Endothelial cell of umbilical vein (primary cell): Measurements from ENCODE around the gene MEGF10. TPM values are rescaled to one million over a fixed set of nuclear protein-coding genes. Genes with fewer than 3 reads are reported as not detected.

Experiments
- BruUV-seq: library from RNA; stranded (reverse); fragments of 400-500 nt; replicated peaks from 2 replicates; lab custom pipeline; 2021; lab: Mats Ljungman, UMichigan
- CTCF ChIA-PET: fragments of 300-600, 350-600 bp; sonication (Branson Sonifier 250); formaldehyde crosslinking; loops from one replicate; lab custom pipeline; 2021; ENCODE audit warnings: antibody characterized with exemption, inconsistent platforms; lab: Charles Lee
- POLR2A ChIA-PET: fragments of 300-600, 350-600 bp; sonication (Branson Sonifier 250); formaldehyde crosslinking; loops from one replicate; lab custom pipeline; 2021; ENCODE audit warnings: antibody characterized with exemption, inconsistent platforms; lab: Charles Lee
- DNase-seq: peaks from one replicate; pipeline ENCODE4 v3.0.0-alpha.2; 2011; ENCODE audit warnings: low read depth, low spot score
- FAIRE-seq: peaks from 2 replicates; lab custom pipeline; 2011; peaks lifted over from hg19 to GRCh38; lab: Jason Lieb, UNC
- H2AFZ ChIP-seq: 2 replicates; pipeline ENCODE4 v1.6.0; 2012; ENCODE audit warnings: low read depth, low read length, control low read depth, inconsistent platforms
- H3K27ac ChIP-seq: 2 replicates; pipeline ENCODE4 v1.5.1; 2011; ENCODE audit warnings: low read depth, mild to moderate bottlenecking, control low read depth, low read length, moderate library complexity; ENCODE audit not compliant: insufficient read depth
- H3K27me3 ChIP-seq, 2 experiments: 2 replicates each; pipeline versions ENCODE4 v1.6.0 to v1.6.1; 2011; ENCODE audit warnings: low read length in 2 of 2, mixed read lengths in 1 of 2; ENCODE audit not compliant: control insufficient read depth in 2 of 2, insufficient read depth in 2 of 2
- H3K36me3 ChIP-seq, 2 experiments: 2 replicates in 1 of 2; 3 replicates in 1 of 2; pipeline ENCODE4 v1.5.1; 2011; ENCODE audit warnings: low read length in 2 of 2, mild to moderate bottlenecking in 1 of 2, moderate library complexity in 1 of 2; ENCODE audit not compliant: control insufficient read depth in 2 of 2, insufficient read depth in 2 of 2; ENCODE audit errors: extremely low read depth in 1 of 2
- H3K4me1 ChIP-seq: 3 replicates; pipeline ENCODE4 v1.5.1; 2011; ENCODE audit warnings: mild to moderate bottlenecking, low read length; ENCODE audit not compliant: control insufficient read depth, insufficient read depth; ENCODE audit errors: extremely low read depth
- H3K4me2 ChIP-seq: 2 replicates; pipeline ENCODE4 v1.6.1; 2011; ENCODE audit warnings: low read length, control low read depth, mixed read lengths; ENCODE audit not compliant: insufficient read depth
- H3K4me3 ChIP-seq, 3 experiments: fragments of 200-600 bp in 1 of 3; sonication (generic), shearing (Covaris generic) in 1 of 3; replicated peaks in 1 of 3; 2 replicates each; pipeline ENCODE4 v1.5.1; 2011 to 2016; ENCODE audit warnings: control low read depth in 3 of 3, low read length in 3 of 3, mild to moderate bottlenecking in 2 of 3, inconsistent platforms in 1 of 3, low read depth in 1 of 3, moderate library complexity in 1 of 3; ENCODE audit not compliant: insufficient read depth in 1 of 3
- H3K79me2 ChIP-seq: 2 replicates; pipeline ENCODE4 v1.6.0; 2012; ENCODE audit warnings: low read length, inconsistent platforms; ENCODE audit not compliant: control insufficient read depth, insufficient read depth
- H3K9ac ChIP-seq: replicated peaks from 2 replicates; pipeline ENCODE3; 2011; ENCODE audit warnings: low read length, control low read depth; ENCODE audit not compliant: insufficient read depth; ENCODE audit errors: extremely low read depth
- H3K9me1 ChIP-seq: replicated peaks from 3 replicates; pipeline ENCODE4 v1.6.0; 2011; ENCODE audit warnings: mild to moderate bottlenecking, low read length; ENCODE audit not compliant: control insufficient read depth, insufficient read depth; ENCODE audit errors: extremely low read depth
- H3K9me3 ChIP-seq: replicated peaks from 2 replicates; pipeline ENCODE4 v1.5.1; 2012; ENCODE audit warnings: low read length, inconsistent platforms; ENCODE audit not compliant: control insufficient read depth, insufficient read depth
- H4K20me1 ChIP-seq: replicated peaks from 2 replicates; pipeline ENCODE3; 2011; ENCODE audit warnings: mild to moderate bottlenecking, low read length; ENCODE audit not compliant: control insufficient read depth, insufficient read depth; ENCODE audit errors: extremely low read depth
- EZH2 ChIP-seq: IDR thresholded peaks from 2 replicates; pipeline ENCODE4 v1.6.1; 2012; ENCODE audit warnings: borderline replicate concordance, low read depth, mild to moderate bottlenecking, moderate library complexity, low read length, inconsistent platforms; ENCODE audit not compliant: severe bottlenecking
- GATA2 ChIP-seq: IDR thresholded peaks from 2 replicates; pipeline ENCODE4 v1.7.0; 2011; ENCODE audit warnings: low read depth, mild to moderate bottlenecking, moderate library complexity, mixed read lengths, low read length; ENCODE audit not compliant: insufficient read length, insufficient read depth
- JUN ChIP-seq: IDR thresholded peaks from 2 replicates; pipeline ENCODE4 v1.6.1; 2011; ENCODE audit warnings: borderline replicate concordance, low read depth; ENCODE audit not compliant: insufficient read length, insufficient read depth
- MYC ChIP-seq: IDR thresholded peaks from one replicate; pipeline ENCODE4 v1.6.1; 2011; ENCODE audit warnings: mild to moderate bottlenecking, low read depth, low read length
- POLR2AphosphoS5 ChIP-seq: IDR thresholded peaks from 2 replicates; pipeline ENCODE4 v1.6.1; 2012; ENCODE audit warnings: low read depth, mild to moderate bottlenecking, control low read depth, low read length, moderate library complexity; ENCODE audit not compliant: insufficient read depth
- dilution Hi-C: fragments of 300-500 bp; cut with MboI; formaldehyde crosslinking; loops from one replicate; pipeline ENCODE4 v1.15.0; 2019; ENCODE audit warnings: low sequenced_read_pairs; ENCODE audit not compliant: extremely low pct_ligation_motif_present
- intact Hi-C: fragments of 100-400 bp; cut with micrococcal nuclease; formaldehyde crosslinking; loops from one replicate; pipeline ENCODE4 v1.10.0; 2022
- polyA plus RNA-seq, 4 experiments: library from polyadenylated mRNA; depleted of rRNA in 3 of 4; stranded (reverse) in 3 of 4; unstranded in 1 of 4; fragments of >200 nt; gene quantifications; 2 replicates each; pipeline versions ENCODE4 v1.2.1 to v1.2.3, GENCODE V29; 2011 to 2012; ENCODE audit warnings: missing spikeins in 1 of 4
- total RNA-seq: library from RNA; stranded (reverse); gene quantifications from 2 replicates; pipeline ENCODE4 v1.2.3, GENCODE V29; 2021
- TF ChIP-seq, protein P1 (sequence below): IDR thresholded peaks from 2 replicates; pipeline ENCODE4 v1.6.1; 2011; ENCODE audit not compliant: insufficient read depth, insufficient read length
- TF ChIP-seq, protein P2 (sequence below), 2 donors: IDR thresholded peaks; 1 replicate in 1 of 2; 2 replicates in 1 of 2; pipeline ENCODE4 v1.5.1; 2011; ENCODE audit warnings: low read length in 2 of 2, mild to moderate bottlenecking in 2 of 2, moderate library complexity in 2 of 2, control low read depth in 1 of 2, inconsistent platforms in 1 of 2, low read depth in 1 of 2; ENCODE audit not compliant: insufficient read depth in 1 of 2; ENCODE audit errors: extremely low read depth in 1 of 2

MEGF10 gene
- total and polyA plus RNA-seq, 2 donors (not counting 3 experiments of a cell fraction or from before 2014, with no cell fraction given) = 0.30 to 1.00 TPM

DNA sequence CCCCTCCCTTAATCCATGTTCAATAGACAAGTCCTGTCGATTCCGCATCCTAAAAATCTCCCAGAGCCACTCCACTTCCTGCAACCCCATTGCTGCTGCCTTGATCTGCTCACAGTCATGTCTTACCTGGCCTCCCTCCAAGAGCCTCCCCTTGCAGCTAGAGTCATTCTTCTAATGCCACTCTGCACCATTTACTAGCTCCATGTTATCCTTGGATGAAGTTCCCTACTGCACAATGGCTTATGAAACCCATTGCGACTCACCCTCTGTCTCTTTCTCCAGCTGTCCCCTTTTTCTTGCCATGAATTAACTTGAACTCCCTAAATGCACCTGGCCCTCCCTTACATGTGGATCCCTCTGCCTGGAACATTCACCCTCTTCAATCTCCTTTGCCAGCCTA lies 39.5 kb downstream of the MEGF10 start:
- FAIRE-seq = no peak
- dilution Hi-C loops = no loop called here
- H3K9me1 ChIP-seq = no peaks in the 10 kb centered on the region
- no peak overlapping the region for H3K4me2 ChIP-seq
- no peaks in the 10 kb centered on the region for H3K36me3 ChIP-seq
- peaks cover 21 to 29% of the 10 kb centered on the region in 2 experiments for H3K27me3 ChIP-seq
- H3K4me3 ChIP-seq = no peak overlapping the region
- H3K79me2 ChIP-seq = no peaks in the 10 kb centered on the region
- H2AFZ ChIP-seq = no peak overlapping the region
- DNase-seq = no peak
- no TSS peak for BruUV-seq
- H4K20me1 ChIP-seq = no peaks in the 10 kb centered on the region
- intact Hi-C loops = no loop called here
- ChIA-PET CTCF (interaction anchor here (2.2 kb wide), 1 partner anchor 163 kb away, joined by 7 read pairs; no protein-coding TSS in a partner anchor), POLR2A (no interaction called here)
- no peaks in the 10 kb centered on the region for H3K9me3 ChIP-seq
- no peaks in the 10 kb centered on the region for H3K4me1 ChIP-seq
- no peak overlapping the region for H3K9ac ChIP-seq
- no peak for TF ChIP-seq GATA2
- TF ChIP-seq, protein P1, sequence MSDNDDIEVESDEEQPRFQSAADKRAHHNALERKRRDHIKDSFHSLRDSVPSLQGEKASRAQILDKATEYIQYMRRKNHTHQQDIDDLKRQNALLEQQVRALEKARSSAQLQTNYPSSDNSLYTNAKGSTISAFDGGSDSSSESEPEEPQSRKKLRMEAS = no peak
- TF ChIP-seq EZH2 = no peak
- TF ChIP-seq JUN = no peak
- TF ChIP-seq, protein P2, sequence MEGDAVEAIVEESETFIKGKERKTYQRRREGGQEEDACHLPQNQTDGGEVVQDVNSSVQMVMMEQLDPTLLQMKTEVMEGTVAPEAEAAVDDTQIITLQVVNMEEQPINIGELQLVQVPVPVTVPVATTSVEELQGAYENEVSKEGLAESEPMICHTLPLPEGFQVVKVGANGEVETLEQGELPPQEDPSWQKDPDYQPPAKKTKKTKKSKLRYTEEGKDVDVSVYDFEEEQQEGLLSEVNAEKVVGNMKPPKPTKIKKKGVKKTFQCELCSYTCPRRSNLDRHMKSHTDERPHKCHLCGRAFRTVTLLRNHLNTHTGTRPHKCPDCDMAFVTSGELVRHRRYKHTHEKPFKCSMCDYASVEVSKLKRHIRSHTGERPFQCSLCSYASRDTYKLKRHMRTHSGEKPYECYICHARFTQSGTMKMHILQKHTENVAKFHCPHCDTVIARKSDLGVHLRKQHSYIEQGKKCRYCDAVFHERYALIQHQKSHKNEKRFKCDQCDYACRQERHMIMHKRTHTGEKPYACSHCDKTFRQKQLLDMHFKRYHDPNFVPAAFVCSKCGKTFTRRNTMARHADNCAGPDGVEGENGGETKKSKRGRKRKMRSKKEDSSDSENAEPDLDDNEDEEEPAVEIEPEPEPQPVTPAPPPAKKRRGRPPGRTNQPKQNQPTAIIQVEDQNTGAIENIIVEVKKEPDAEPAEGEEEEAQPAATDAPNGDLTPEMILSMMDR (IDR thresholded peaks at IDR 0.05; ENCODE audit: extremely low read depth in 1 of 2, insufficient read depth in 1 of 2, low read depth in 1 of 2, low read length in 2 of 2) = no peak
- TF ChIP-seq POLR2AphosphoS5 = no peak
- no peak for TF ChIP-seq MYC
- H3K27ac ChIP-seq = no peak overlapping the region
